ENCODE data around the gene HCFC1R1. TPM values are rescaled to one million over a fixed set of nuclear protein-coding genes. Genes with fewer than 3 reads are reported as not detected.

The HCFC1R1 gene
- total RNA-seq, 1 experiment from 2014 or later, result 20.4 TPM

GRCh38 chr16:3030222-3031212 lies 6.8 kb upstream of the HCFC1R1 start:
- ChIA-PET CTCF (interaction anchor here (0.6 to 8.3 kb wide), 18 partner anchors 9 to 158 kb away, joined by 3 to 121 read pairs (median 6); partner anchors contain the start of genes HCFC1R1 and TNFRSF12A), POLR2A (interaction anchor here (1.2 to 2.2 kb wide), 7 partner anchors 10 to 99 kb away, joined by 4 to 26 read pairs (median 6); partner anchors contain the start of genes PAQR4 and TNFRSF12A)
- no peak overlapping the region for H3K27ac Mint-ChIP-seq (ENCODE audit: low read depth, unreplicated experiment)
- DNase-seq (ENCODE audit: unreplicated experiment), result no peak
- H3K4me1 Mint-ChIP-seq (ENCODE audit: insufficient read depth, unreplicated experiment), result no peaks in the 10 kb centered on the region
- no peaks in the 10 kb centered on the region for H3K9me3 Mint-ChIP-seq (ENCODE audit: unreplicated experiment)
- no peak overlapping the region for H3K4me3 Mint-ChIP-seq (ENCODE audit: unreplicated experiment)
- H3K27me3 Mint-ChIP-seq (ENCODE audit: insufficient read depth, unreplicated experiment), result peaks cover 35% of the 10 kb centered on the region
- TF ChIP-seq, protein P1, sequence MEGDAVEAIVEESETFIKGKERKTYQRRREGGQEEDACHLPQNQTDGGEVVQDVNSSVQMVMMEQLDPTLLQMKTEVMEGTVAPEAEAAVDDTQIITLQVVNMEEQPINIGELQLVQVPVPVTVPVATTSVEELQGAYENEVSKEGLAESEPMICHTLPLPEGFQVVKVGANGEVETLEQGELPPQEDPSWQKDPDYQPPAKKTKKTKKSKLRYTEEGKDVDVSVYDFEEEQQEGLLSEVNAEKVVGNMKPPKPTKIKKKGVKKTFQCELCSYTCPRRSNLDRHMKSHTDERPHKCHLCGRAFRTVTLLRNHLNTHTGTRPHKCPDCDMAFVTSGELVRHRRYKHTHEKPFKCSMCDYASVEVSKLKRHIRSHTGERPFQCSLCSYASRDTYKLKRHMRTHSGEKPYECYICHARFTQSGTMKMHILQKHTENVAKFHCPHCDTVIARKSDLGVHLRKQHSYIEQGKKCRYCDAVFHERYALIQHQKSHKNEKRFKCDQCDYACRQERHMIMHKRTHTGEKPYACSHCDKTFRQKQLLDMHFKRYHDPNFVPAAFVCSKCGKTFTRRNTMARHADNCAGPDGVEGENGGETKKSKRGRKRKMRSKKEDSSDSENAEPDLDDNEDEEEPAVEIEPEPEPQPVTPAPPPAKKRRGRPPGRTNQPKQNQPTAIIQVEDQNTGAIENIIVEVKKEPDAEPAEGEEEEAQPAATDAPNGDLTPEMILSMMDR (IDR thresholded peaks at IDR 0.05; ENCODE audit: unreplicated experiment), result no peak
- BruUV-seq (replicated peaks), result no TSS peak
- H3K36me3 Mint-ChIP-seq (ENCODE audit: insufficient read depth, unreplicated experiment), result peaks cover 26% of the 10 kb centered on the region
- intact Hi-C loops (cut with micrococcal nuclease), result no loop called here

DNA sequence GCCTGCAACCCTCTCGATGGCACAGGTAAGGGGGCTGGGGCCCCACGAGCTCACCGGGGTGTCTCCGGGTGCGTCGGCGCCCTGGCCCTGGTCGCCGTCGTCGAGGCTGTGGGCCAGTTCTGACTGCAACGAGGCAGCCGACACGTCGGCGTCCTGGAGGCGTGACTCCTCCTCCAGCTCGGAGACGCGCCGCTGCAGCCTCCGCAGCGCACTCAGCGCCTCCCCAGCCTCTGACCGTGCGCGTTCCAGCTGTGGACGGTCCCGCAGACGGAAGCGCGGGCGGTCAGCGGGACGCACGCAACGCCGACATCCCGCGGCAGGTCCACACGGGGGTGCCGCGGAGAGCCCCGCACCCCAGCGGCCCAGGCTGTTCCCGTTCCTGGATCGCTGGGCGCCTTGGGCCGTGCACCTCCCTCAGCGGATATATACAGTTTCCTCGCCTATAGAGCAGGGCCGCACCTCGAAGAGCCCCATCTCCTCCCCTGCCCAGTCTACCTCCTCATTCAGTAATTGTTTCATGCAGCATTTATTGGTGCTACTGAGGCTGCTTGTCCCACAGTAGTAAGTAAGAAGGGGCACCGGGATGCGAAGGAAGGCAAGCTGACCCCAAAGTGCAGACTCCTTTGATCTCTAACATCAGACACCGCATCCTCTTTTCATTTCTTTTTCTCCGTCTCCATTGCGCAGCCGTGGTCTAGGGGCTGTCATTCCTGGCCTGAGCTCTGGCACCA lies 5.9 kb upstream of the HCFC1R1 start:
- no peaks in the 10 kb centered on the region for H3K4me1 Mint-ChIP-seq (ENCODE audit: insufficient read depth, unreplicated experiment)
- TF ChIP-seq, protein P1 (IDR thresholded peaks at IDR 0.05; ENCODE audit: unreplicated experiment), result no peak
- no peak overlapping the region for H3K27ac Mint-ChIP-seq (ENCODE audit: low read depth, unreplicated experiment)
- H3K9me3 Mint-ChIP-seq (ENCODE audit: unreplicated experiment), result no peaks in the 10 kb centered on the region
- intact Hi-C loops (cut with micrococcal nuclease), result no loop called here
- peaks cover 26% of the 10 kb centered on the region for H3K36me3 Mint-ChIP-seq (ENCODE audit: insufficient read depth, unreplicated experiment)
- CTCF ChIA-PET, result interaction anchor here (0.6 to 8.3 kb wide), 9 partner anchors 10 to 142 kb away, joined by 3 to 121 read pairs (median 9); no protein-coding TSS in a partner anchor
- H3K4me3 Mint-ChIP-seq (ENCODE audit: unreplicated experiment), result no peak overlapping the region
- DNase-seq (ENCODE audit: unreplicated experiment), result no peak
- no TSS peak for BruUV-seq (replicated peaks)
- POLR2A ChIA-PET, result interaction anchor here (0.6 to 2.2 kb wide), 3 partner anchors 19 to 475 kb away, joined by 3 to 7 read pairs (median 5); no protein-coding TSS in a partner anchor
- peaks cover 26% of the 10 kb centered on the region for H3K27me3 Mint-ChIP-seq (ENCODE audit: insufficient read depth, unreplicated experiment)

- no TSS peak for BruUV-seq (replicated peaks)
- no peak overlapping the region for H3K4me3 Mint-ChIP-seq (ENCODE audit: unreplicated experiment)
- TF ChIP-seq, protein P1 (IDR thresholded peaks at IDR 0.05; ENCODE audit: unreplicated experiment), result no peak
- peaks cover 18% of the 10 kb centered on the region for H3K27me3 Mint-ChIP-seq (ENCODE audit: insufficient read depth, unreplicated experiment)
- DNase-seq (ENCODE audit: unreplicated experiment), result no peak
- H3K9me3 Mint-ChIP-seq (ENCODE audit: unreplicated experiment), result no peaks in the 10 kb centered on the region
- intact Hi-C loops (cut with micrococcal nuclease), result loop anchor here (1.0 kb wide), 1 partner anchor 26 kb away; no protein-coding TSS in a partner anchor
- ChIA-PET POLR2A (interaction anchor here (0.6 to 1.1 kb wide), 5 partner anchors 17 to 476 kb away, joined by 3 to 8 read pairs (median 3); partner anchors contain the start of genes MMP25 and ZNF205), CTCF (interaction anchor here (0.5 to 8.3 kb wide), 16 partner anchors 11 to 249 kb away, joined by 3 to 121 read pairs (median 6); no protein-coding TSS in a partner anchor)
- H3K36me3 Mint-ChIP-seq (ENCODE audit: insufficient read depth, unreplicated experiment), result peaks cover 34% of the 10 kb centered on the region
- H3K27ac Mint-ChIP-seq (ENCODE audit: low read depth, unreplicated experiment), result no peak overlapping the region
- peaks cover 6% of the 10 kb centered on the region for H3K4me1 Mint-ChIP-seq (ENCODE audit: insufficient read depth, unreplicated experiment)
These were observed 5.1 kb upstream of the HCFC1R1 start for GRCh38 chr16:3028716-3029319.
